H9 (cell line): ENCODE data around the gene STOX1. TPM values are rescaled to one million over a fixed set of nuclear protein-coding genes. Genes with fewer than 3 reads are reported as not detected.
"Not testable (repeated sequence)": the region's sequence is repeated elsewhere in the genome, so short reads cannot be mapped to it uniquely, and the experiment has no call there.

Experiments used
- DNase-seq: peaks from one replicate; pipeline ENCODE4 v3.0.0-alpha.2; 2017
- H2AFZ ChIP-seq: one replicate; pipeline ENCODE4 v1.6.1; 2013; ENCODE audit warnings: mild to moderate bottlenecking, low read length, control low read depth, moderate library complexity
- H2AK5ac ChIP-seq: 2 replicates; pipeline ENCODE4 v1.6.1; 2013; ENCODE audit warnings: low read length, control low read depth, mixed read lengths; ENCODE audit not compliant: insufficient read length
- H2BK120ac ChIP-seq: one replicate; pipeline ENCODE4 v1.6.1; 2013; ENCODE audit warnings: low read depth, mild to moderate bottlenecking, low read length, control low read depth, inconsistent platforms; ENCODE audit not compliant: poor library complexity, severe bottlenecking
- H2BK12ac ChIP-seq: 2 replicates; pipeline ENCODE4 v1.6.1; 2013; ENCODE audit warnings: low read length, control low read depth, mixed read lengths, low read depth; ENCODE audit not compliant: insufficient read length
- H2BK15ac ChIP-seq: 2 replicates; pipeline ENCODE4 v1.6.1; 2013; ENCODE audit warnings: low read depth, low read length, control low read depth
- H2BK20ac ChIP-seq: one replicate; pipeline ENCODE4 v1.6.1; 2013; ENCODE audit warnings: low read depth, mild to moderate bottlenecking, low read length, control low read depth, inconsistent platforms; ENCODE audit not compliant: poor library complexity, severe bottlenecking
- H2BK5ac ChIP-seq: 2 replicates; pipeline ENCODE4 v1.6.1; 2013; ENCODE audit warnings: low read length, control low read depth, mixed read lengths; ENCODE audit not compliant: insufficient read length
- H3K14ac ChIP-seq: 2 replicates; pipeline ENCODE4 v1.6.1; 2013; ENCODE audit warnings: low read length, control low read depth; ENCODE audit not compliant: insufficient read depth
- H3K18ac ChIP-seq: 2 replicates; pipeline ENCODE4 v1.6.1; 2013; ENCODE audit warnings: low read depth, mild to moderate bottlenecking, mixed read lengths, low read length, control low read depth; ENCODE audit not compliant: insufficient read length
- H3K23ac ChIP-seq: 2 replicates; pipeline ENCODE4 v1.6.1; 2013; ENCODE audit warnings: low read length, control low read depth, mixed read lengths, low read depth; ENCODE audit not compliant: insufficient read length
- H3K23me2 ChIP-seq: 2 replicates; pipeline ENCODE4 v1.6.1; 2013; ENCODE audit warnings: low read depth, mild to moderate bottlenecking, mixed read lengths, low read length, control low read depth; ENCODE audit not compliant: insufficient read length, poor library complexity, severe bottlenecking
- H3K27ac ChIP-seq: 2 replicates; pipeline ENCODE4 v1.5.1; 2013; ENCODE audit warnings: low read length, control low read depth, mixed read lengths, low read depth; ENCODE audit not compliant: insufficient read length
- H3K27me3 ChIP-seq: 2 replicates; pipeline ENCODE4 v1.6.1; 2013; ENCODE audit warnings: low read length, control low read depth, inconsistent platforms; ENCODE audit not compliant: insufficient read depth
- H3K4ac ChIP-seq: 2 replicates; pipeline ENCODE4 v1.6.1; 2013; ENCODE audit warnings: low read depth, mild to moderate bottlenecking, control low read depth, inconsistent platforms, low read length, moderate library complexity
- H3K4me1 ChIP-seq: 2 replicates; pipeline ENCODE4 v1.6.1; 2013; ENCODE audit warnings: low read length, control low read depth, inconsistent platforms; ENCODE audit not compliant: insufficient read depth
- H3K4me2 ChIP-seq: 2 replicates; pipeline ENCODE4 v1.6.1; 2013; ENCODE audit warnings: low read length, control low read depth, mixed read lengths; ENCODE audit not compliant: insufficient read length, insufficient read depth
- H3K56ac ChIP-seq: 2 replicates; pipeline ENCODE4 v1.6.1; 2013; ENCODE audit warnings: low read depth, mild to moderate bottlenecking, mixed read lengths, low read length, control low read depth; ENCODE audit not compliant: insufficient read length
- H3K79me1 ChIP-seq: 2 replicates; pipeline ENCODE4 v1.6.1; 2013; ENCODE audit warnings: low read depth, mild to moderate bottlenecking, moderate library complexity, low read length, control low read depth, inconsistent platforms; ENCODE audit not compliant: insufficient read depth, poor library complexity, severe bottlenecking
- H3K79me2 ChIP-seq: 2 replicates; pipeline ENCODE4 v1.6.1; 2013; ENCODE audit warnings: low read length, control low read depth, inconsistent platforms; ENCODE audit not compliant: insufficient read depth
- H3K9ac ChIP-seq: 2 replicates; pipeline ENCODE4 v1.6.1; 2013; ENCODE audit warnings: low read length, control low read depth, mixed read lengths; ENCODE audit not compliant: insufficient read length; ENCODE audit errors: extremely low read depth
- H3K9me3 ChIP-seq: one replicate; pipeline ENCODE4 v1.6.1; 2013; ENCODE audit warnings: low read depth, low read length, inconsistent platforms; ENCODE audit not compliant: control insufficient read depth
- H3T11ph ChIP-seq: one replicate; pipeline ENCODE4 v1.6.1; 2013; ENCODE audit warnings: mild to moderate bottlenecking, low read length, control low read depth, inconsistent platforms
- H4K20me1 ChIP-seq: one replicate; pipeline ENCODE4 v1.6.1; 2013; ENCODE audit not compliant: control insufficient read depth, insufficient read length, insufficient read depth
- H4K5ac ChIP-seq: 2 replicates; pipeline ENCODE4 v1.6.1; 2013; ENCODE audit warnings: low read depth, mild to moderate bottlenecking, mixed read lengths, low read length, control low read depth; ENCODE audit not compliant: insufficient read length
- H4K8ac ChIP-seq: replicated peaks from 2 replicates; pipeline ENCODE4 v1.6.1; 2013; ENCODE audit warnings: low read length, control low read depth, mixed read lengths, low read depth; ENCODE audit not compliant: insufficient read length
- H4K91ac ChIP-seq: 2 replicates; pipeline ENCODE4 v1.6.1; 2013; ENCODE audit warnings: low read depth, mild to moderate bottlenecking, moderate library complexity, mixed read lengths, low read length, control low read depth; ENCODE audit not compliant: insufficient read length
- H3K27ac Mint-ChIP-seq, 3 experiments: 2 replicates in 2 of 3; 3 replicates in 1 of 3; pipeline ENCODE4 v1.8.0; 2020 to 2021; ENCODE audit warnings: mixed read lengths in 3 of 3, mild to moderate bottlenecking in 1 of 3, moderate library complexity in 1 of 3
- H3K27me3 Mint-ChIP-seq: 2 replicates; pipeline ENCODE4 v1.8.0; 2021; ENCODE audit warnings: low read depth, mild to moderate bottlenecking, moderate library complexity, mixed read lengths
- H3K36me3 Mint-ChIP-seq, 3 experiments: 2 replicates in 2 of 3; 3 replicates in 1 of 3; pipeline ENCODE4 v1.8.0; 2020 to 2021; ENCODE audit warnings: low read depth in 3 of 3, mixed read lengths in 3 of 3; ENCODE audit not compliant: insufficient read depth in 1 of 3
- H3K4me1 Mint-ChIP-seq, 2 experiments: 2 replicates each; pipeline ENCODE4 v1.8.0; 2020; ENCODE audit warnings: mixed read lengths in 2 of 2
- H3K4me3 Mint-ChIP-seq, 2 experiments: 2 replicates in 1 of 2; 3 replicates in 1 of 2; pipeline ENCODE4 v1.8.0; 2020 to 2021; ENCODE audit warnings: mild to moderate bottlenecking in 2 of 2, mixed read lengths in 2 of 2, moderate library complexity in 1 of 2
- H3K9me3 Mint-ChIP-seq, 2 experiments: 2 replicates in 1 of 2; 3 replicates in 1 of 2; pipeline ENCODE4 v1.8.0; 2020; ENCODE audit warnings: mild to moderate bottlenecking in 2 of 2, mixed read lengths in 2 of 2, moderate library complexity in 1 of 2
- CTCF ChIP-seq: fragments of 200-600 bp; sonication (generic); conservative IDR thresholded peaks from 3 replicates; pipeline ENCODE4 v1.8.0; 2021; ENCODE audit warnings: antibody characterized with exemption, mild to moderate bottlenecking
- WGBS: extraction: QIAGEN DNeasy Blood & Tissue Kit; methylation state at CpG from one replicate; pipeline ENCODE4 v1.1.7; 2013; ENCODE audit warnings: missing lambda C conversion rate, low lambda C conversion rate, mixed read lengths; ENCODE audit not compliant: insufficient read length; ENCODE audit errors: extremely low coverage; 5-methylcytosine and 5-hydroxymethylcytosine counted together
- total RNA-seq: library from RNA; stranded (reverse); gene quantifications from 2 replicates; pipeline ENCODE4 v1.2.1, GENCODE V29; 2021

STOX1 gene
- total RNA-seq, 1 experiment from 2014 or later, result 5.8 TPM

- Histone ChIP-seq H3K4me1 (no peaks in the 10 kb centered on the region), H3K9ac (no peak overlapping the region), H3K18ac (no peak overlapping the region), H3K4me2 (no peak overlapping the region), H2BK120ac (no peak overlapping the region), H2AFZ (no peak overlapping the region), H3K79me2 (no peaks in the 10 kb centered on the region), H3K27ac (no peak overlapping the region), H3K14ac (no peak overlapping the region), H4K8ac (no peak overlapping the region), H3T11ph (no peak overlapping the region), H3K23me2 (no peaks in the 10 kb centered on the region), H4K91ac (no peak overlapping the region), H2BK20ac (no peak overlapping the region), H3K23ac (no peak overlapping the region), H2BK12ac (no peak overlapping the region), H3K27me3 (no peaks in the 10 kb centered on the region), H3K9me3 (no peaks in the 10 kb centered on the region), H2BK15ac (no peak overlapping the region), H3K79me1 (no peaks in the 10 kb centered on the region), H3K56ac (no peak overlapping the region), H4K5ac (no peak overlapping the region), H2AK5ac (no peak overlapping the region), H3K4ac (no peak overlapping the region), H4K20me1 (no peaks in the 10 kb centered on the region), H2BK5ac (no peak overlapping the region)
- Mint-ChIP-seq H3K4me1 (no peaks in the 10 kb centered on the region), H3K36me3 (no peaks in the 10 kb centered on the region; a peak in 1 of 7 replicates), H3K27me3 (no peaks in the 10 kb centered on the region), H3K27ac (no peak overlapping the region), H3K9me3 (no peaks in the 10 kb centered on the region), H3K4me3 (no peak overlapping the region)
- no CpG with 5 or more reads among the region's 1 CpG for WGBS
- no peak for DNase-seq
- no peak for TF ChIP-seq CTCF
These were observed 22.6 kb upstream of the STOX1 start for GRCh38 chr10:68804692-68805091.

GRCh38 chr10:68810830-68811229 lies 16.5 kb upstream of the STOX1 start:
- no CpG with 5 or more reads among the region's 9 CpGs for WGBS
- H3K23me2 ChIP-seq, H3K9me3 ChIP-seq: not testable (repeated sequence)

More at GRCh38 chr10:68810830-68811229, 16.5 kb upstream of the STOX1 start:
- H4K91ac ChIP-seq, H3K18ac ChIP-seq, H3K27me3 ChIP-seq, H3K27ac Mint-ChIP-seq, H2BK15ac ChIP-seq, H4K8ac ChIP-seq, DNase-seq, H3K4me3 Mint-ChIP-seq, H2BK12ac ChIP-seq, H3K27ac ChIP-seq, H3K14ac ChIP-seq, H2BK5ac ChIP-seq, H3K4me2 ChIP-seq, H2AFZ ChIP-seq, H2AK5ac ChIP-seq, H3K4me1 ChIP-seq, H3K9me3 Mint-ChIP-seq, H3K79me2 ChIP-seq, H3K9ac ChIP-seq, H4K20me1 ChIP-seq, H3K23ac ChIP-seq, H3K36me3 Mint-ChIP-seq, H3K79me1 ChIP-seq, H3K56ac ChIP-seq, H3K27me3 Mint-ChIP-seq, H4K5ac ChIP-seq, H3T11ph ChIP-seq, H3K4ac ChIP-seq: not testable (repeated sequence)
- Histone ChIP-seq H2BK120ac (peak overlapping the region; percentile 61), H2BK20ac (peak overlapping the region; percentile 45)
- H3K4me1 Mint-ChIP-seq, result peaks cover 5 to 15% of the 10 kb centered on the region in 2 experiments
